GM12865 (cell line): Measurements from ENCODE around the gene DUOX2.

Source experiments
- DNase-seq: peaks from one replicate; pipeline ENCODE4 v3.0.0; 2010; ENCODE audit warnings: low read depth
- H3K4me3 ChIP-seq: 2 replicates; pipeline ENCODE4 v1.5.1; 2011; ENCODE audit warnings: mild to moderate bottlenecking, low read depth, low read length, control low read depth
- TF ChIP-seq, protein P1 (sequence below): IDR thresholded peaks from 2 replicates; pipeline ENCODE4 v1.5.1; 2011; ENCODE audit warnings: low read length, control low read depth, low read depth, inconsistent platforms; ENCODE audit not compliant: insufficient read depth; ENCODE audit errors: missing control alignments

The DUOX2 gene

DNA sequence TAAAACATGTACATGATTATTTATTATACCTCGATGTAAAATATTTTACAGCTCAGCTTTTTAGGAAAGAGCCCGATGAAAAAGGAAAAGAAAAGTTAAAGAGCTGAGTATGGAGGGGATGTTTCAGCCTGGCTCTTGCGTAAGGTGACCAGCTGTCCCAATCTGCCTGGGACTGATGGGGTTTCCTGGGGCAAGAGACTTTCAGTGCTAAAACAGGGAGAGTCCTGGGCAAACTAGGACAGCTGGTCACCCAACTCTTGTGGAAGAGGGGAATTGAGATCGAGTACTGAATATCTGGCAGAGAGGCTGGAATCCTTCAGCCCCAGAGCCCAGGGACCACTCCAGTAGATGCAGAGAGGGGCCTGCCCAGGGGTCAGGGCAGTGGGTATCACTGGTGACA is 21.0 kb downstream of the DUOX2 start:
- TF ChIP-seq, protein P1, sequence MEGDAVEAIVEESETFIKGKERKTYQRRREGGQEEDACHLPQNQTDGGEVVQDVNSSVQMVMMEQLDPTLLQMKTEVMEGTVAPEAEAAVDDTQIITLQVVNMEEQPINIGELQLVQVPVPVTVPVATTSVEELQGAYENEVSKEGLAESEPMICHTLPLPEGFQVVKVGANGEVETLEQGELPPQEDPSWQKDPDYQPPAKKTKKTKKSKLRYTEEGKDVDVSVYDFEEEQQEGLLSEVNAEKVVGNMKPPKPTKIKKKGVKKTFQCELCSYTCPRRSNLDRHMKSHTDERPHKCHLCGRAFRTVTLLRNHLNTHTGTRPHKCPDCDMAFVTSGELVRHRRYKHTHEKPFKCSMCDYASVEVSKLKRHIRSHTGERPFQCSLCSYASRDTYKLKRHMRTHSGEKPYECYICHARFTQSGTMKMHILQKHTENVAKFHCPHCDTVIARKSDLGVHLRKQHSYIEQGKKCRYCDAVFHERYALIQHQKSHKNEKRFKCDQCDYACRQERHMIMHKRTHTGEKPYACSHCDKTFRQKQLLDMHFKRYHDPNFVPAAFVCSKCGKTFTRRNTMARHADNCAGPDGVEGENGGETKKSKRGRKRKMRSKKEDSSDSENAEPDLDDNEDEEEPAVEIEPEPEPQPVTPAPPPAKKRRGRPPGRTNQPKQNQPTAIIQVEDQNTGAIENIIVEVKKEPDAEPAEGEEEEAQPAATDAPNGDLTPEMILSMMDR: no peak
- DNase-seq: no peak

DNA sequence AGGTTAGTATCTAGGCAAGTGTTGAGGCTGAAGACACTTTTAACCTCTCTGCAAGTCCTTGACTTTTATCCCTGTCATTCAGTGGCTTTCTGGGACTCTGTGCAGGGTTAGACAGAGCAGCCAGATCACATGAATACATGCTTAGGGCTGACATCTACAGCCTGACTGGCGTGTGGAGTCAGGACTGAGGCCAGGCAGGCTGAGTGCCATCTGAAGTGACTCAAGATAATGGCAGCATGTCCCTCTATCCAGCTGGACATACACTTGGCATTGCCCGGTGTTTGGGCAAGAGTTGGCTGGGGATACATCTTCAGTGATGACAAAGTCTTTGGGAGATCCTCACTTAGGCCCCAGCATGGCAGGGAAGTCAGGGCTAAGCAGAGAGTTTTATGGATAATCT is 22.4 kb downstream of the DUOX2 start:
- TF ChIP-seq, protein P1: no peak
- DNase-seq: no peak
- no peak overlapping the region for H3K4me3 ChIP-seq

More for the DNA sequence above, 21.0 kb downstream of the DUOX2 start:
- H3K4me3 ChIP-seq: no peak overlapping the region

DNA sequence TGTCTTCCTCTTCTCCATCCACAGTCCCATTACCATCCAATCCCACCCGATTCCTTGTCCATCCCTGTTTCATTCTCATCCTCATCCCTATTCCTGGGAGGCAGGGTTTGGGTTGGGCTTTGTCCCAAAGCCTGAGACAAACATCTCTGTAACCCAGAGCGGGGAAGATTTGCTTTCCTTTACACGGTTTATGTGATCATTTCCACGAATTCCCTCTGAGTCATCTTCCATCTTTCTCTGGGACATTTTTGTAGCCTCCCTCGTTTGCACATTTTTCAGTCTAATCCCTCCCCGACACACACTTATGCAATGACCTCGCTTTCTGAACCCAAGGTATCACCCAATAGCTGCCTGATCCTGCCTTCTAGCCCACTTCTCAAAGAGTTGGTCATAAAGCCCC is 22.8 kb downstream of the DUOX2 start:
- no peak overlapping the region for H3K4me3 ChIP-seq
- TF ChIP-seq, protein P1: no peak
- no peak for DNase-seq

DNA sequence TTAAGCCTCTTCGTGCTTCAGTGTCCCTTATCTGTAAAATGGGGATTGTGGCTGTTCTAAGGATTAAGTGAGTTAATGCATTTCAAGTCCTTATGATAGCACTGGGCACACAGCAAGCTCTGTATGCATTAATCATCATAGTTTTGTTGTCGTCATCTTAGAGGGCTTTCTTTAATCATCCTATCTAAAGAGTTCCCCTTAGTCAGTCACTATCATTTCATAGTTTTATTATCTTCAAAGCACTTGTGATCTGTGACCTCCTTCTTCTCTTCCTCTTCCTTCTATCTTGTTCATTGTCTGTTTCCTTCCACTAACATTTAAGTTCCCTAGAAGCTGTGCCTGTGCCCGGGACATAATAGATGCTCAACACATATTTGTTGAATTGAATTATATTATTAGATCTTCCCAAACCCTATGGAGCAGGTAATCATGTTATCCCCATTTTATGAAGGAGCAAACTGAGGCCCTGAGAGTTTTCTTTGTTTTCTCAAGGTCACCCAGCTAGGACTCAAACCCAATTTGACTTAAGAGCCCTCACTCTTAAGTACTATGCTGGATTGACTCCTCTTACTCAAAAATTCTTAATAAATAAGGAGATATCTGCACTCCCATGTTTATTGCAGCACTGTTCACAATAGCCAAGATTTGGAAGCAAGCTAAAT is 24.1 kb downstream of the DUOX2 start:
- H3K4me3 ChIP-seq: no peak overlapping the region
- no peak for DNase-seq
- TF ChIP-seq, protein P1: no peak

DNA sequence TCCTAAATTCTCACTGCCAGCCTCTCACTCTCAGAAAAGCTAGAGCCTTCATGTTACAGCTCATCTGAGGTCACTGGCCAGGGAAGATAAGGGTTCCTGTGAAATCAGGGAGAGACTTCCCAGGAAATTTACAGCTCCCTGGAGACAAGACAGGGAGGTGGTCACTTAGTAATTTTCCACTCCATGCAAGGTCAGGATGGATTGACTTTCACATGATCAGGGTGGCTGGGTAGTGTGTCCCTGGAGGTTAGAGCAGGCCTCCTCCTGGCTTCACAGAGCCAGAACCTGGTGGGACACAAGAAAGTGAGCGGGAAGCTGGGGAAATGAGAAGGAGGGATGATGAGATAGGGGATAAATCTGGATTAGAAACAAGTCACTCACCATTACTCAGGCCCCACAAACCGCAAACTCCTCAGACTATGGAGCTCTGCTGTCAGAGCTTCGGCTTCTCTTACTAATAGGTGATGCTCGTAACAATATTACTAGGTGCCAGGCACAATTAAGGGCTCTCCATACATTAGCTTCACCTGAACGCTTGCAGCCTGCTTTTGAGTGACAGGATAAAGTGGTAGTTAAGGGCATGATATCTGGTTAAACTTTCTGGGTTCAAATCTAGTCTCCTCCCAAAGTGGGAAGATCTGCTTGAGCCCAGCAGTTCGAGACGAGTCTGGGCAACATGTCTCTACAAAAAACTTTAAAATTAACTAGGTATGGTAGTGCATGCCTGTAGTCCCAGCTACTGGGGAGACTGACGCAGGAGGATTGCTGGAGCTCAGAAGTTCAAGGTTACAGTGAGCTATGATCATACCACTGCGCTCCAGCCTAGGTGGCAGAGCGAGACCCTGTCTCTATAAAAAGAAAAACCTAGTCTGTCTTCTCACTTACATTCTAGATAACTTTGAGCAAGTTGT is 24.9 kb downstream of the DUOX2 start:
- DNase-seq: no peak
- TF ChIP-seq, protein P1: no peak

DNA sequence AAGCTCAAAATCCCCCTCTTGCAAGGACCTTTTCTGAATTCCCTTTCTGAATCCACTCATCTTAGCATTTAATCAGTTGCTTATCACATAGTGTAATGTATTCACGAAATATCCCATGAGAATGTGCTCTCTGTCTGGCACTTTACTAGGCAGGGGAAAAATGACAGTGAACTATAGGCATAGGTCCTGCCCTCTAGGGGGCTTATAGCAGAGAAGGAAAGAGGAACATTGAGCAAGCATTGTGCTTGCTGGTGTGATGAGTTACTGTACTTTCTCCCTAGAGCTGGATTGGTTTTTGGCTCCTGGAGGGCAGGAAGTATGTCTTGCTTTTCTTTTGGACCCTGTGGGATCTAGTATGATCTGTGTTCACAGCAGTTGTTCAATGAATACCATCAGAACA is 26.5 kb downstream of the DUOX2 start:
- H3K4me3 ChIP-seq: no peak overlapping the region
- TF ChIP-seq, protein P1: peak; percentile 11
- DNase-seq: no peak

More for the DNA sequence above, 24.9 kb downstream of the DUOX2 start:
- no peak overlapping the region for H3K4me3 ChIP-seq

DNA sequence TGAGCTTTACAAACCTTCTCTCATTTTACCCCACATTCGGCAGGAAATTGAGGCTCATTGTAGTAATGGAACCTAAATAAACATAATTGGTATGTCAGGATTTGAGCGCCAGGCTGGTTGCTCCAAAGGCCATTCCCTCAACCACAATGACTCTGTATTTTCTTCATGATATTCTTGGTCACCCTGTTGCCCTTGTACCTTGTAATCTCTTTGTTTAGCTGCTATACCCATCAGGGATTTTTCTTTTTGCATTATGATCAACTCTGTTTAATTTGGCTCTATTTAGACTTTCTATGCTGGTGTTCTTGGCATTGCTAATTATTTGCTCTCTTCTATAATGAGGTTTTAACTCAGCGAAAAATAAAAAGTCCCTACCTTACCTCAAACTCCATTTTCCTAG is 29.8 kb downstream of the DUOX2 start:
- no peak for DNase-seq
- no peak overlapping the region for H3K4me3 ChIP-seq
- TF ChIP-seq, protein P1: no peak
